NK-92 (cell line): ENCODE results near the gene ATP6V0D1.

Experiments used
- DNase-seq: peaks from one replicate; lab custom pipeline; 2025; ENCODE audit not compliant: unreplicated experiment; lab: John Stamatoyannopoulos, UW

The ATP6V0D1 gene

GRCh38 chr16:67463059-67463458 is 17.9 kb downstream of the ATP6V0D1 start:
- DNase-seq: no peak

GRCh38 chr16:67462279-67462655 is 18.7 kb downstream of the ATP6V0D1 start:
- DNase-seq: no peak

DNA sequence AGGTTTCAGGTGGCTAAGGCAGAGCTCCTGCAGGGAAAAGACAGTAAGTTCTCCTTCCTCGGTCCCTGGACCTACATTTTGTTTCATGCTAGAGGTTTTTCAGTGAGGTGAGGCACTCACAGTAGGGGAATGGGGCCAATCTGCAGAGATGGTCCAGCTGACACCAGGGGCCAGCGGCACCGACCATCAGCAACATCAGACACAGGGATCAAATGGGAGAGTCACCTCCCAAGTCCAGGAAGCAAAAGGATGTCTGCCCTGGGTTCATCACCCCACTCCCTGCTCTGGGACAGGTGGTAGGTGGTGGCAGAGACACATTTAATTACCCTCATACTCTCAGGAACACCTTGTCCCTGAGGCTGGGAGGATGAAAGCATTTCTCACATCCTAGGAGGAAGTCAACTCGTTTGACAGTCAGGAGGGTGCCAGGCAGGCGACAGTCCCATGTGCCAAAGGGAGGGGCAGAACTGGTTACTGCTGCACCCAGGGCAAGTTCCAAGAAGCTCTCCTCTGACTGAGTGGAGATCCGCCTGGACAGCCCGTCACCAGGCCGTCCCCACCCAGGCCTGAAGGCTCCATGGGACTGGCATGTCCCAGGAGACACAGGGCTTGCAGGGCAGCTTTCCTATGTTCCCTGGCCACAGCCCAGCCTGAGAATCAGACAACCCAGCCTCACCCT is 19.2 kb downstream of the ATP6V0D1 start:
- DNase-seq: no peak

GRCh38 chr16:67460961-67461360 is 20.0 kb downstream of the ATP6V0D1 start:
- no peak for DNase-seq

DNA sequence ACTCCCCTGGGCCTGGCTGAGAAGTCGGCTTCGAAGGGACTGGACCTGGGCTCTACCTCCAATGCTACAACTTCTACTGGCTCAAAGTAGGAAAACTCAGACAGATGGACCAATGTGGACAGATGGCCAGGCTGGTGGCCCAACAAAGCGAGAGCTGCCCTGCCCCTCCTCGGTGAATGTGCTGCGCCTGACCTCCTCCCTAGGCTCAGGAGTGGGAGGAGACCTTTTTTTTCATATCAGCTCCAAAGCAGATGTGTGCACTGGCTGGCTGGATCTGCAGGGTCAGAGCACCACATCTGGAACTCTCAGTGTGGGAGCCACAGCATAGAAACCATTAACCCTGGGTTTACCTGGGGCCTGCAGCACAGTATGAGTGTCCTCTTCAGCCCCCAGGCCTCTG is 20.8 kb downstream of the ATP6V0D1 start:
- no peak for DNase-seq

GRCh38 chr16:67459861-67460150 is 21.2 kb downstream of the ATP6V0D1 start:
- DNase-seq: no peak

DNA sequence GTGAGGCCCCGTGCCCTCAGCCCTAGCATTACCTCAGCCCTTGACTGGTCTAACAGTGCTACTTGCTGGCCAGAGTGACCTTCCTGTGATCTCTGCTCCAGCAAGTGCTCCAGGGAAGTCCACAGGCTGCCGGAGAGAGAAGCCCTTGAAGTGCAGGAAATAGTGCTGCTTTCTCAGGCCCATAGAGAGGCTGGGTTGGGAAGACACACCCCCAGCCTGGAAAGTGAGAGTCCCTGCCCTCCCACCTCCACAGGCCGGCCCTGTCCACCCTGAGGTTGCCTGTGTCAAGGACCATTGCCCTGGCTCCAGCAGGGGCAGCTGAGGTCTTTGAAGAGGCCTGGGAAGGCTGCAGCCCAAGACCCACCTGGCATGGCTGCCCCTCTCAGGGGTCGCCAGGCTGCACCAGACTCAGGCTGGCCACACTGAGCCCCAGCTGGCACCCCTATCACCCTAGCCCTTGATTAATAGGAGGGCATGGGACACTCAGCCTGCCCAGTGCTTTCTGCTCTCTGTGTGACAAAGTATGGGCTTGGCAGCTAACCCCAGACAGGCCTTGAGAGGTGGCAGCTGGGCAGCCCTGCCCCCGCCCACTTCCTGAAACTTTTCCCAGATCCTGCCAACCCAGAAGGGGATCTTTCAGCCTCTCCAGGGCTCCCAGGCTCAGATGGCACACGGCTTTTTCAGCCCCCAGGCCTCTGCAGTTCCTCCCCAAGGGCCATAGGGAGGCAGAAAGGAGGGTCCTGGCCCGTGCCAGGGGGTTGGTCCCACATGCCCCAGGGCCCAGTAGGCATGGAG is 21.7 kb downstream of the ATP6V0D1 start:
- no peak for DNase-seq

GRCh38 chr16:67458121-67458641 is 22.8 kb downstream of the ATP6V0D1 start:
- no peak for DNase-seq

GRCh38 chr16:67457611-67458010 is 23.3 kb downstream of the ATP6V0D1 start:
- no peak for DNase-seq

DNA sequence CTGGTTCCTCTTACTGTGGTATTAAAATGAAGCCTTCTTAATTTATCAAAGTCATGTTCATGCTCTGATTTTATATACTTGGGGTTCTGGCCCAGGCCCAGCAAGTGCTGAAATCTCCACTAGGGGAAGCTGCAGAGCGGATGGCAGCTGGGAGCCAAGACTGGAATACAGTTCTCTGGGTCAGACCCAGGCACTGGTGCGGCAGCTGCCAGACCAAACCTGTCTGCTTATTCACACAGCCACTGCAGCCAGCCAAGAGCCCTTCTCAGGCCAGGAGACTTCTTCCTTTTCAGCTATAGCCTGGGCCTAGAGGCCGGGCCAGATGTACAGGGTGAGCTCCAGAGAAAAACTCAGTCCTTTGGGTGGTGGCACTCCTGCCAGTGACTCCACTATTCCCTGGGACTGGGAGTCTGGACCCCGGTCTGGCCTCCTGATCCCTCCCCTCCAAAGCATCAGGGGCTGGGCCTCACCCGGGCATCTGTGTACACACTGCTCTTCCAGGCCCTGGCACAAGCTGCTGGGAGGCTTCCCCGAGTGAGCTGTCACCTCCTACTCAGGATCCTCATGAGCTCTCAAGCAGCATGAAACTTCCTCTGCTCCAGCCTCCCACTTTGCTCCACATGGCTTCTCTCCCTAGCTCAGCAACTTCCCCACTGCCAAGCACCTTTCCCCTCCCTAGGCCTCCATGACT is 24.4 kb downstream of the ATP6V0D1 start:
- DNase-seq: no peak

GRCh38 chr16:67454852-67455251 is 26.1 kb downstream of the ATP6V0D1 start:
- no peak for DNase-seq

- DNase-seq: no peak
Observed at GRCh38 chr16:67454104-67454503, 26.9 kb downstream of the ATP6V0D1 start.

DNA sequence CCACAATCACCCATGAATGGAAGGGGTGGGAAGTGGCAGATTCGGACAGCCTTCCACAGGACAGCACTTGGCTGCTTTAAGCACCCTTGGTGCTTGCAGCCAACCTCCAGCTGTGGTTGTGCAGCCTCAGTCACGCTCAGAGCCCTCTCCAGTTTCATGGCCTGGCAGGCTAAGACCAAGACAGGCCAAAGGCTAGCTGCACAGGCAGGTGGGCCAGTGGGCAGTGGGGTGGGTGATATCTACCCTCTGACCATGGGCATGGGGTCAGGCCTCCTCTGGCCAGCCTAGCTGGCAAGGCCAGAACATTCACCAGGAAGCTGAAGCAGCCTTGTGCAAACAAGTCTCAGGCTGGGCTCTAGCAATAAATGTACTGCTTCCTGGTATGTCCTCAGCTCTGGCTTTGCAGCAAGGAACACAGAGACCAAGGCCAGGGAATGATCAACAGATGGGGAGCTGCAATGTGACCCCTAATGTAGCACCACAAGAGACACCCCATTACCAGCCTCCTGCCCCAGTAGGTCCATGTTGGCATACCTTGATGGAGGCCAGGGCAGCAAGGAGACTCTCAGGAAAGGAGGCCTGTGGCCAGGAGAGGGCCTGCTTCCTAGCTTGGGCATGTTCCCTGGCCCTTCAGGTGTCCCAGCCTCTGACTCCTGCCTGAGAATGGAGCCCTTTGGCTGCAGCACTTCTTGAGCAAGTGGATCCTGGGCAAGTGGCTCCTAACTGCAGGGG is 29.1 kb downstream of the ATP6V0D1 start:
- no peak for DNase-seq

GRCh38 chr16:67451061-67451703 is 29.8 kb downstream of the ATP6V0D1 start:
- DNase-seq: no peak

GRCh38 chr16:67449739-67450138 is 31.2 kb downstream of the ATP6V0D1 start:
- DNase-seq: no peak

GRCh38 chr16:67449336-67449735 is 31.6 kb downstream of the ATP6V0D1 start:
- no peak for DNase-seq

GRCh38 chr16:67448580-67448979 is 32.4 kb downstream of the ATP6V0D1 start:
- no peak for DNase-seq

GRCh38 chr16:67447508-67448076 is 33.4 kb downstream of the ATP6V0D1 start:
- no peak for DNase-seq

DNA sequence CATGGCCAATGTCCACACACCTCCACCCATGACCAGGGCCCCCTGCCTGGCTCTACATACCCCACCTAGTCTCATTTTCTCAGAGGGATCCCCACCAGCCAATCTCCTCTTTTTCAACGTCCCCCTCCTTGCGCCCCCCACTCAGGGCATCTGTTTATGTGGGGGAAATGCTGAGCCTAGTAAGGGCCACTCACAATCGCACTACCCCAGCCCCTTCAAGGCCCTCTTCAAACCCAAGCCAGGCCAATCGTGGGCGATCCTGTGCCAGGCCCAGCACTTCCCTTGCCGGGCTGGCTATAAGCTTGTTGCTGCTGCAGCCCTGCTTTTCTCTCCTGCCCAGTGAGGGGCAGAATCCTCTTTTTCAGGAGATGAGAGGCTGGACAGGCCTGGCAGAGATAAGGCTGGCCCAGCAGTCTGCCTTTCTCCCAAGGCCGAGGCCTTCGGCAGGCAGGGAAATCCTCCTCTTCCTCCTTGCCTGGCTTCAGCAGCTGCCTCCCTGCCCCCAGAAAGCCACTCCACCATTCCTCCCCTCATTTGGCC is 33.9 kb downstream of the ATP6V0D1 start:
- no peak for DNase-seq
